HUDEP-2 (cell line): Measurements from ENCODE around the gene PACRG.

Source experiments
- DNase-seq, 76 experiments: peaks; one replicate each; lab custom pipeline; 2025; ENCODE audit not compliant: unreplicated experiment in 76 of 76; lab: John Stamatoyannopoulos, UW

PACRG gene

GRCh38 chr6:162709431-162709830 is 18.3 kb upstream of the PACRG start:
- no peak for DNase-seq

- no peak for DNase-seq
These were observed 17.4 kb upstream of the PACRG start for GRCh38 chr6:162710419-162710818.

GRCh38 chr6:162710936-162711335 is 16.8 kb upstream of the PACRG start:
- DNase-seq = no peak

- no peak for DNase-seq
These were observed 16.4 kb upstream of the PACRG start for GRCh38 chr6:162711376-162711775.

GRCh38 chr6:162712694-162713093 is 15.1 kb upstream of the PACRG start:
- no peak for DNase-seq

- no peak for DNase-seq
These were observed 13.6 kb upstream of the PACRG start for GRCh38 chr6:162713974-162714780.

GRCh38 chr6:162715601-162716000 is 12.2 kb upstream of the PACRG start:
- no peak for DNase-seq

GRCh38 chr6:162719528-162719927 is 8.2 kb upstream of the PACRG start:
- DNase-seq = no peak

- DNase-seq = no peak
These were observed 6.4 kb upstream of the PACRG start for GRCh38 chr6:162721404-162721687.

GRCh38 chr6:162722226-162722625 is 5.5 kb upstream of the PACRG start:
- no peak for DNase-seq

- DNase-seq = no peak
These were observed 5.1 kb upstream of the PACRG start for GRCh38 chr6:162722633-162723032.

- peak in 3 of 76 experiments; percentile 9 to 16 (median 16) for DNase-seq
These were observed 840 bp upstream of the PACRG start for GRCh38 chr6:162726947-162727321.

GRCh38 chr6:162728197-162728596 is 423 bp downstream of the PACRG start:
- peak in 1 of 76 experiments; percentile 2 for DNase-seq

GRCh38 chr6:162728706-162729105 is 932 bp downstream of the PACRG start:
- DNase-seq = no peak

- DNase-seq = no peak
These were observed 2.7 kb downstream of the PACRG start for GRCh38 chr6:162730502-162730901.

- DNase-seq = no peak
These were observed 5.7 kb downstream of the PACRG start for GRCh38 chr6:162733489-162733888.

- peak in 1 of 76 experiments; percentile 6 for DNase-seq
These were observed 9.2 kb downstream of the PACRG start for GRCh38 chr6:162736961-162737360.

- no peak for DNase-seq
These were observed 23.0 kb downstream of the PACRG start for GRCh38 chr6:162750776-162751175.

GRCh38 chr6:162751211-162751859 is 23.6 kb downstream of the PACRG start:
- no peak for DNase-seq

GRCh38 chr6:162753775-162754174 is 26.0 kb downstream of the PACRG start:
- no peak for DNase-seq

- DNase-seq = no peak
These were observed 42.4 kb downstream of the PACRG start for GRCh38 chr6:162770136-162770535.

- DNase-seq = no peak
These were observed 43.2 kb downstream of the PACRG start for GRCh38 chr6:162770955-162771354.
